GM18861 (cell line): ENCODE data around the gene RANBP3L.
A peak's percentile ranks its signal among the peaks of the same experiment; 100 is the strongest.

ENCODE experiments used
- ATAC-seq: cut with Tn5 transposase; IDR thresholded peaks from one replicate; pipeline ENCODE4 v1.9.1; 2021; ENCODE audit not compliant: unreplicated experiment

Gene RANBP3L

GRCh38 chr5:36246036-36246800 is 55.5 kb downstream of the RANBP3L start:
- no peak for ATAC-seq

- ATAC-seq, result no peak
These were observed 57.6 kb downstream of the RANBP3L start for GRCh38 chr5:36244076-36244475.

GRCh38 chr5:36243653-36244052 is 58.0 kb downstream of the RANBP3L start:
- no peak for ATAC-seq

- ATAC-seq, result no peak
These were observed 58.9 kb downstream of the RANBP3L start for GRCh38 chr5:36242534-36243485.

- ATAC-seq, result peak; percentile 91
These were observed 59.8 kb downstream of the RANBP3L start, which contains the start of gene NADK2 for GRCh38 chr5:36241631-36242533. Gene NADK2, minus strand, starts transcription at chr5:36241925. Its CDS starts 127 bp downstream, at chr5:36241798.

GRCh38 chr5:36240779-36241630 is 60.7 kb downstream of the RANBP3L start:
- peak; percentile 11 for ATAC-seq

- ATAC-seq, result no peak
These were observed 62.1 kb downstream of the RANBP3L start for GRCh38 chr5:36239370-36240293.

GRCh38 chr5:36238502-36239295 is 63.0 kb downstream of the RANBP3L start:
- no peak for ATAC-seq

- ATAC-seq, result no peak
These were observed 64.0 kb downstream of the RANBP3L start for GRCh38 chr5:36237751-36238150.

GRCh38 chr5:36236801-36237200 is 64.9 kb downstream of the RANBP3L start:
- ATAC-seq, result no peak

GRCh38 chr5:36232533-36232932 is 69.2 kb downstream of the RANBP3L start:
- ATAC-seq, result no peak

- ATAC-seq, result no peak
These were observed 71.4 kb downstream of the RANBP3L start for GRCh38 chr5:36230151-36230790.

GRCh38 chr5:36228505-36228904 is 73.2 kb downstream of the RANBP3L start:
- no peak for ATAC-seq

- no peak for ATAC-seq
These were observed 74.7 kb downstream of the RANBP3L start for GRCh38 chr5:36227046-36227445.

- ATAC-seq, result no peak
These were observed 79.1 kb downstream of the RANBP3L start for GRCh38 chr5:36222620-36223019.

- ATAC-seq, result no peak
These were observed 83.7 kb downstream of the RANBP3L start for GRCh38 chr5:36217988-36218387.

GRCh38 chr5:36217567-36217966 is 84.1 kb downstream of the RANBP3L start:
- no peak for ATAC-seq

GRCh38 chr5:36215910-36216309 is 85.8 kb downstream of the RANBP3L start:
- no peak for ATAC-seq
